Stimulated activated CD8-positive, alpha-beta memory T cell treated with anti-CD3 and anti-CD28 coated beads, Interleukin-15, amount 100 ng/mL, for 1 hour (primary cell): ENCODE results near the gene EPYC.

Experiments
- DNase-seq: peaks from one replicate; pipeline ENCODE4 v3.0.0-alpha.2; 2020; ENCODE audit warnings: low read depth

The EPYC gene

DNA sequence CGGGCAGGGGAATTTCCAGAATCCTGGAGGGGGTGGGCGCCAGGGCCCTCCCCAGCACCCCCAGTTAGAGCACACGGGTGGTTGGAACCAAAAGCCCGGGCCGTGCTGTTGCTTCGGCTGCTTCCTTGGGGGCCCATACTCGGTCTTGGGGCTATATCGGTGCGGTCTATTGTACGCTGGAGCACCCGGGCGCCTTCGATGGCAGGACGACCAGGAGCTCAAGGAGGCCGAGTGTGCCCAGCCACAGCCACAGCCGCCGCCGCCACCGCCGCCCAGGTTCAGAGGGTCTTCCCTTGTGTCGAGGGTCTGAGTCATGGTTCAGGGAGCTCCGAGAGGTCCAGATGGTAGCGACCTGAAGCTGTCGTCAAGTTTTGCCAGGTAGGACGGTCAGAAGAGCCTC, 50.3 kb downstream of the EPYC start:
- no peak for DNase-seq

DNA sequence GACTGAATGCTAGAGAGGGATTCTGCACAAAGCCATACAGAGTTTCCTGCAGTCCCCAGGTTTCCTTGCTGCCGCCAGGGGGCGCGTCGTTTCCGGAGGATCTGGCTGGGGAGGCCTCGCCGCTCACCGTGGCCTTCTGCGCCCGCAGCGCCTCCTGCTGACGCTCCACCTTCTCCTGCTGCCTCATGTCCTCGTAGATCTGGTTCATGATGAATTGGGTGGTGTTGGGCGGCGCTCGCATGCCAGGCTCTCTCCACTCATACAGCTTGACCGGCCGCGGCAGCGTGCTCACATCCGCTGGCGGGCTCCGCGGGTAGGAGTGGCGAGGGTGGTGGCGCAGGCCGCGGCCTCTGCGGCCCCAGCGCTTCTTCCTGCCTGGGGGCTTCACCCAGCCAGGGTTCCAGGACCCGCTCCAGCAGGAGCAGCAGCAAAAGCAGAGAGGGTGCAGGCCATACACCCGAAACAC, 50.8 kb downstream of the EPYC start:
- no peak for DNase-seq

DNA sequence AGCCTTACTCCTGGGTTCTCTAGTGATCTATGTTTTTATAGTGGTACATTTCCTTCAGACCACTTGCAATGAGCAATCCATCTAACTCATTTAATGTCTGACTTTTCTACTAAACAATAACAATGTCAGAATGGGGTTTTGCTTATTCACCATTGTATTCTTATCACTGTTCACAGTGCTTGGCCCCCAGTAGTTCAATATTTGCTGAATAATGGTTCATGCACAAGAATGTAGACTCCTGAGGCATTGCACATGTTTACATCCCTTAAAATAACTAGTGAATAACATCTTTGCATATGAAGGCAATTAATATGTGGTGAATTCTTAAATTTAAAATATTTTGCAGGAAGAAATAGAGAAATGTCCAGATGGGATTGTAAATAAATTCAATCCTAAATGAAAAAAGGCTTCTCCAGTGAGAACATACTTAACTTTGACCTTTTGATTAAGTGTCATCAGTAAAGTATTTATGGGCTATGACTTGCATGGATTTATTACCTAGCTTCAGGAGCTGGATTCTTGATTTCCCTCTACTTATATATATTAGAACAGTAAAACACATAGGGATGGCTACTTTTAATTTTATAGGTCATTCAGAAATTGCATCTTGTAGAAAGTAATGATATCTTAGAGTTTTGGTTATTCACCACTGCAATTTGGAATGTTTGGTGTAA, 53.2 kb downstream of the EPYC start:
- DNase-seq = no peak

DNA sequence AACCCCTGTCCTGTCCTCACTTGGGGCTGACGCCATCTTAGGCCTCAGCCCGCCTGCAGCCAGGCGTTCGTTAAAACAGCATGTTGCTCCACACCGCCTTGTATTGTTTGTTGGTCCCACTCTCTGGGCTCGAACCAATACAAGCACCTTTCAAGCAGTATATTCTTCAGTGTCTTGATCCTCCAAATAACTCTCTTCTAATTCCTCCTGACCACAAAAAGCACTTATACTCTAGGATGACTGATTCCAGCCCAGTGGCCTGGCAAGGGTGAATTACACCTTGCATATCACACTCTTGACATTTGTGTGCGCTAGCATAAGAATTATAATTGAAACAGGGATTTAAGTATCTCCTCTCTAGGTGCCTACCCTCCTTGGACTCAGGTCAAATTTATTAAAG, 56.9 kb downstream of the EPYC start:
- DNase-seq = no peak

- DNase-seq = no peak
Measured at GRCh38 chr12:90945070-90945649, 59.6 kb downstream of the EPYC start.

GRCh38 chr12:90943255-90943654, 61.5 kb downstream of the EPYC start:
- DNase-seq = no peak

GRCh38 chr12:90940872-90941499, 63.8 kb downstream of the EPYC start:
- no peak for DNase-seq

DNA sequence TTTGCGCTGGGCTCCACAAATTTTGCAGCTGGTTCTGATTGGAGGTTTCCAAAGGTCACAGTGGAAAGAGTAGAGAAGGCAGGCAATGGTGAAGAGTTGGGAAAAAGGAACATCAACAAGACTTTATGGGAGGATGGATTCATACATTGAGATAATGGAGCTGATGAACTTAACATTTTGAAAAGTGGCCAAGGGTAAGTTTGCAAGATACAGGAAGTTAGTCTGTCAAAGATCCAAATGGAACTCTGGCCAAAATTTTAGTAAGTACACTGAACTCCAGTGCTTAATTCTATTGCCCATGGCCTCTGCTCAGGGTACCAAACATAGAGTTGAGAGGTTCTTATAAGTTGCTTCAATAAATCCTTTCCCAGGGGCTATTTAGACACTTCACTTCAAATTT, 65.4 kb downstream of the EPYC start:
- no peak for DNase-seq

- no peak for DNase-seq
Measured at GRCh38 chr12:90938451-90938850, 66.3 kb downstream of the EPYC start.

GRCh38 chr12:90937651-90938050, 67.1 kb downstream of the EPYC start:
- DNase-seq = no peak

DNA sequence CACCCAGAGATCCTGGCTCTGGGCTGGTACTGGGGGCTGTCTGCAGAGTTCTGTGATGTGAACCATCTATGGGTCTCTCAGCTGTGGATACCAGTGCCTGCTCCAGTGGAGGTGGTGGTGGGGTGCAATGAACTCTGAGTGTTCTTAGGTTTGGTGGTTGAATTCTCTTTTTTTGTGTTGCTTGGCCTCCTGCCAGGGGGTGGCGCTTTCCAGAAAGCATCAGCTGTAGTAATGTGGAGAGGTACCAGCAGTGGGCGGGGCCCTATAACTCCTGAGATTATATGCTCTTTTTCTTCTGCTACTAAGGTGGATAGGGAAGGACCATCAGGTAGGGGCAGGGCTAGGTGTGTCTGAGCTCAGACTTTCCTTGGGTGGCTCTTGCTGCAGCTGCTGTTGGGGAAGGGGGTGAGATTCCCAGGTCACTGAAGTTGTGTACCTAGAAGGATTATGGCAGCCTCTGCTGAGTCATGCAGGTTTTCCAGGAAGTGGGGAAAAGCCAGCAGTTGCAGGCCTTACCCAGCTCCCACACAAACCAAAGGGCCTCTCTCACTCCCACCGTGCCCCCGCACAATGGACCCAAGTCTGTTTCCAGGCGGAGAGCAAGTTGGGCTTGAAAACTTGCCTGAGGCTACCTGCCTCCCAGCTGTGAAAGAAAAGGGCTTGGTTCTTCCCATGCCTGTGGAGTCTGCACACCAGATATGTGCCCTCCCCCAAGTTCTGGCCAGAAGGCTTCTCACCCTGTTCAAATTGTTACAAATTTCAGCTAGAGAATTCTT, 68.4 kb downstream of the EPYC start:
- DNase-seq = no peak

DNA sequence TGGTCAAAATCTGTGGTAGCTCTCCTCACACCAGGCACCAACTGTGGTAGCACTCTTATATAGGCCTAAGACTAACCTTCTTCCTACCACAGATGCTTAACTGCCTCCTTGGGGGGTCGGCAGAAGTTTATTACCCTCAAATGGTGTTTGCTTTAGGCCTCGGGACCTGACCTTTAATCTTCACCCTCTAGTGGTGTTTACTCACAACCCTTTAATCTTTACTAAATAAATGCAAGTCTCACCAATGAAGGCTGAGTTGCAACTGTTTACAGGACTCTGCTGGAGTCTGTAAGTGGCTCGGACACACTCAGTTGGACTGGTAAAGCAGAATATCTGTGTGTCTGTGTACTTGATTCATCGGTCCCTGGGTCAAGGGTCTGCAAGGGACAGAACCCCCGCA, 79.2 kb downstream of the EPYC start:
- DNase-seq = no peak

- DNase-seq = no peak
Measured at GRCh38 chr12:90924406-90924805, 80.4 kb downstream of the EPYC start.

GRCh38 chr12:90922145-90922627, 82.6 kb downstream of the EPYC start:
- no peak for DNase-seq

DNA sequence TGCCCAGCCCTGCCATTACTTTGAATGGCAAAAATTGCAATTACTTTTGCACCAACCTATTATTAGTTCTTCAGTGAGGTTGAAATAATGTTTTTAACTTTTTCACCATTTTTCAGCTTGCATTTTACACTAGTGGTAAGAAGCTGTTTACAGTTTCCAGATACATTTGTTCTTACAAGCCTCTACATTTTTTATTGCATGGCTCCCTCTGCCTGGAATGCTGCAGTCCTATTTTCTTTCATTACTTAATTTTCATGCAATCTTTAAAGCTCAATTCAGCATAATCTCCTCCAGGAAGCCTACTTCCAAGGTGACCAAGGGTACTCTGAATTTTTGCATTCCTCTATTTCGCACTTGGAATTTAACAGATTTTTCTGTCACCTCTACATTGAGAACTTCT, 83.2 kb downstream of the EPYC start:
- DNase-seq = no peak

- DNase-seq = no peak
Measured at GRCh38 chr12:90920222-90920621, 84.5 kb downstream of the EPYC start.

GRCh38 chr12:90917431-90917830, 87.3 kb downstream of the EPYC start:
- DNase-seq = no peak

GRCh38 chr12:90916516-90916915, 88.3 kb downstream of the EPYC start:
- DNase-seq = no peak

GRCh38 chr12:90915353-90915752, 89.4 kb downstream of the EPYC start:
- no peak for DNase-seq
